HepG2 (cell line): ENCODE measurements around the gene TUT1. TPM values are rescaled to one million over a fixed set of nuclear protein-coding genes. Genes with fewer than 3 reads are reported as not detected.

Source experiments
- CHCHD3 ChIP-seq: sonication (generic); formaldehyde crosslinking; IDR thresholded peaks from 2 replicates; pipeline ENCODE4 v1.8.0; 2022; ENCODE audit warnings: mild to moderate bottlenecking, missing genetic modification reagents, moderate library complexity
- IRF2 ChIP-seq: IDR thresholded peaks from 2 replicates; pipeline ENCODE4 v1.6.1; 2018; ENCODE audit warnings: missing genetic modification reagents, missing compliant biosample characterization
- MXD4 ChIP-seq: IDR thresholded peaks from 2 replicates; pipeline ENCODE4 v1.6.1; 2016; ENCODE audit warnings: mild to moderate bottlenecking, missing biosample characterization, missing genetic modification reagents
- PPARG ChIP-seq: conservative IDR thresholded peaks from 2 replicates; pipeline ENCODE4 v1.6.1; 2016; ENCODE audit warnings: missing biosample characterization, missing genetic modification reagents
- RBM39 ChIP-seq: fragments of 200-400 bp; formaldehyde crosslinking; IDR thresholded peaks from one replicate; pipeline ENCODE4 v1.6.1; 2018; ENCODE audit warnings: antibody characterized with exemption, mild to moderate bottlenecking, low read depth, low read length; ENCODE audit not compliant: poor library complexity, severe bottlenecking
- YEATS2 ChIP-seq: sonication (generic); formaldehyde crosslinking; IDR thresholded peaks from 2 replicates; pipeline ENCODE4 v1.4.0; 2020; ENCODE audit warnings: missing genetic modification reagents, borderline replicate concordance
- ZEB1 ChIP-seq: IDR thresholded peaks from 2 replicates; pipeline ENCODE4 v1.6.1; 2012; ENCODE audit warnings: mild to moderate bottlenecking, low read depth, inconsistent platforms; ENCODE audit not compliant: insufficient replicate concordance
- ZFY ChIP-seq: sonication (generic); formaldehyde crosslinking; IDR thresholded peaks from 2 replicates; pipeline ENCODE4 v1.4.0; 2020; ENCODE audit warnings: missing genetic modification reagents
- ZNF225 ChIP-seq: sonication (generic); formaldehyde crosslinking; IDR thresholded peaks from 2 replicates; pipeline ENCODE4 v1.4.0; 2020; ENCODE audit warnings: mild to moderate bottlenecking, missing genetic modification reagents
- ZNF274 ChIP-seq: sonication (generic); formaldehyde crosslinking; IDR thresholded peaks from 2 replicates; pipeline ENCODE4 v1.5.1; 2020; ENCODE audit warnings: mild to moderate bottlenecking, missing genetic modification reagents
- ZNF552 ChIP-seq: sonication (generic); formaldehyde crosslinking; IDR thresholded peaks from 2 replicates; pipeline ENCODE4 v1.9.0; 2022; ENCODE audit warnings: missing genetic modification reagents, mild to moderate bottlenecking, borderline replicate concordance
- ZNF577 ChIP-seq: sonication (generic); formaldehyde crosslinking; IDR thresholded peaks from 2 replicates; pipeline ENCODE4 v1.4.0; 2020; ENCODE audit warnings: mild to moderate bottlenecking, low read depth, missing genetic modification reagents, borderline replicate concordance
- ZNF713 ChIP-seq: sonication (generic); formaldehyde crosslinking; IDR thresholded peaks from 2 replicates; pipeline ENCODE4 v1.4.0; 2020; ENCODE audit warnings: mild to moderate bottlenecking, missing genetic modification reagents
- ZNF749 ChIP-seq: sonication (generic); formaldehyde crosslinking; IDR thresholded peaks from 2 replicates; pipeline ENCODE4 v1.8.0; 2022; ENCODE audit warnings: mild to moderate bottlenecking, missing genetic modification reagents, moderate library complexity, borderline replicate concordance
- polyA plus RNA-seq, 8 experiments: library from polyadenylated mRNA; depleted of rRNA in 3 of 8; stranded (reverse) in 7 of 8; unstranded in 1 of 8; fragments of >200 nt; fragmentation: Illumina TruSeq in 4 of 8; extraction: Trizol in 4 of 8; gene quantifications; 2 replicates each; pipeline versions ENCODE4 v1.2.1 to v1.2.3, GENCODE V29; 2011 to 2016; ENCODE audit warnings: low read depth in 4 of 8, missing spikeins in 1 of 8, mixed read lengths in 1 of 8; ENCODE audit not compliant: insufficient read depth in 1 of 8
- total RNA-seq, 5 experiments: library from RNA; depleted of rRNA; stranded (reverse); fragments of >200 nt; fragmentation: Illumina TruSeq; extraction: Trizol; gene quantifications; 2 replicates each; pipeline ENCODE4 v1.2.3, GENCODE V29; 2016; ENCODE audit warnings: low read depth in 1 of 5
- TF ChIP-seq, protein P1 (sequence below): sonication (generic); formaldehyde crosslinking; IDR thresholded peaks from 2 replicates; pipeline ENCODE4 v1.8.1; 2022; ENCODE audit warnings: low read depth, mild to moderate bottlenecking, missing genetic modification reagents
- TF ChIP-seq, protein P2 (sequence below): sonication (generic); formaldehyde crosslinking; IDR thresholded peaks from 2 replicates; pipeline ENCODE4 v1.5.0; 2020; ENCODE audit warnings: mild to moderate bottlenecking, missing genetic modification reagents, borderline replicate concordance
- TF ChIP-seq, protein P3 (sequence below): sonication (generic); formaldehyde crosslinking; IDR thresholded peaks from 2 replicates; pipeline ENCODE4 v1.4.0; 2020; ENCODE audit warnings: missing genetic modification reagents, mild to moderate bottlenecking, borderline replicate concordance

TUT1 gene
- total and polyA plus RNA-seq, 2 of the 13 experiments (the other 11 are each of a cell fraction or from before 2014, with no cell fraction given) = 9.7 to 14.3 TPM

DNA sequence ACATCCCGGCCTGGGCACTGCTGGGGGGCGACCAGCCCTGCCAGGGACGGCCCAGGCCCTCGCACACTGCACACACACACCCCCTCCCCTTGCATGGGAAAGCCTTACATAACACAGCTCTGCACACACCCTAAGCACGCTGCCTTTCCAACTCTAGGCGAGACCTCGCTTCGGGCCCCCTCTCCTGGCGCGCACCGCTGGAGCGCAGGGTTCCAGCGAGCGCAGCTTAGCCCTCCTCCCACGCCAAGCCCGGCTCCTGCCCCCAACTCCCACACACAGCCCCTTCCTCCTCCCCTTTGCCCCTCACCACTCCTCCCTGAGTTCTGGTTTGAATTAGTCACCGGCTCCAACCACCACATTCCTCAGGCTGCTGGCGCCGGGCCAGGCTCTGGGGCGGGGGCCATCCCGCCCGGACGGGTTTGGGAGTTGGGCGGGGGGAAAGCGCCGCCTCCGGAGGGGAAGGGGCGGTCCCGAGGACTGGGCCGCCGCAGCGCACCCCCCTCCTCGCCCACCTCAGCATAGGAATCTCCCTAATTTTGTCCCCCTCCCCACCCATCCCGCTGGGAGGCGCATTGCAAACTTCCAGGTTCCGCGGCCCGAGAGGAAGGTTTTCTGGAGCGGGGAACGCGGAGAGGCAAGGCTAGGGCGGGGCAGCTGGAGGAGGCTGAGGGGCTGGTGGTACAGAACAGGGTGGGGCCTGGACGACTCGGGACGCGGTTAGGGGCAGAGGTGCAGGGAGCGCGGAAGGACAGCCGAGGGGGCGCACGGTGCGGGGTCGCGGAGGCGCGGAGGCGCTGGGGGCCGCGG, 45.7 kb downstream of the TUT1 start (continued):
- TF ChIP-seq RBM39 (peak; percentile 62), ZNF713 (CRISPR knock-in tag) (0 out of 2 replicates have a peak, but pooled peaks have one; percentile 48), ZNF577 (CRISPR knock-in tag) (no peak), ZNF225 (no peak), ZEB1 (peak; percentile 51), YEATS2 (CRISPR knock-in tag) (no peak), ZFY (CRISPR knock-in tag) (0 out of 2 replicates have a peak, but pooled peaks have one; percentile 47), IRF2 (CRISPR knock-in tag) (no peak), ZNF274 (CRISPR knock-in tag) (peak; percentile 62; the same call in 1 of the 2 replicates), ZNF749 (CRISPR knock-in tag) (0 out of 2 replicates have a peak, but pooled peaks have one; percentile 24), PPARG (CRISPR knock-in tag) (peak; percentile 34; the same call in 1 of the 2 replicates), ZNF552 (no peak), MXD4 (CRISPR knock-in tag) (peak; percentile 54; the same call in 1 of the 2 replicates), CHCHD3 (CRISPR knock-in tag) (0 out of 2 replicates have a peak, but pooled peaks have one; percentile 87)
- TF ChIP-seq, protein P1, sequence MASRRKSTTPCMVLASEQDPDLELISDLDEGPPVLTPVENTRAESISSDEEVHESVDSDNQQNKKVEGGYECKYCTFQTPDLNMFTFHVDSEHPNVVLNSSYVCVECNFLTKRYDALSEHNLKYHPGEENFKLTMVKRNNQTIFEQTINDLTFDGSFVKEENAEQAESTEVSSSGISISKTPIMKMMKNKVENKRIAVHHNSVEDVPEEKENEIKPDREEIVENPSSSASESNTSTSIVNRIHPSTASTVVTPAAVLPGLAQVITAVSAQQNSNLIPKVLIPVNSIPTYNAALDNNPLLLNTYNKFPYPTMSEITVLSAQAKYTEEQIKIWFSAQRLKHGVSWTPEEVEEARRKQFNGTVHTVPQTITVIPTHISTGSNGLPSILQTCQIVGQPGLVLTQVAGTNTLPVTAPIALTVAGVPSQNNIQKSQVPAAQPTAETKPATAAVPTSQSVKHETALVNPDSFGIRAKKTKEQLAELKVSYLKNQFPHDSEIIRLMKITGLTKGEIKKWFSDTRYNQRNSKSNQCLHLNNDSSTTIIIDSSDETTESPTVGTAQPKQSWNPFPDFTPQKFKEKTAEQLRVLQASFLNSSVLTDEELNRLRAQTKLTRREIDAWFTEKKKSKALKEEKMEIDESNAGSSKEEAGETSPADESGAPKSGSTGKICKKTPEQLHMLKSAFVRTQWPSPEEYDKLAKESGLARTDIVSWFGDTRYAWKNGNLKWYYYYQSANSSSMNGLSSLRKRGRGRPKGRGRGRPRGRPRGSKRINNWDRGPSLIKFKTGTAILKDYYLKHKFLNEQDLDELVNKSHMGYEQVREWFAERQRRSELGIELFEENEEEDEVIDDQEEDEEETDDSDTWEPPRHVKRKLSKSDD (CRISPR knock-in tag) = 0 out of 2 replicates have a peak, but pooled peaks have one; percentile 17
- TF ChIP-seq, protein P2, sequence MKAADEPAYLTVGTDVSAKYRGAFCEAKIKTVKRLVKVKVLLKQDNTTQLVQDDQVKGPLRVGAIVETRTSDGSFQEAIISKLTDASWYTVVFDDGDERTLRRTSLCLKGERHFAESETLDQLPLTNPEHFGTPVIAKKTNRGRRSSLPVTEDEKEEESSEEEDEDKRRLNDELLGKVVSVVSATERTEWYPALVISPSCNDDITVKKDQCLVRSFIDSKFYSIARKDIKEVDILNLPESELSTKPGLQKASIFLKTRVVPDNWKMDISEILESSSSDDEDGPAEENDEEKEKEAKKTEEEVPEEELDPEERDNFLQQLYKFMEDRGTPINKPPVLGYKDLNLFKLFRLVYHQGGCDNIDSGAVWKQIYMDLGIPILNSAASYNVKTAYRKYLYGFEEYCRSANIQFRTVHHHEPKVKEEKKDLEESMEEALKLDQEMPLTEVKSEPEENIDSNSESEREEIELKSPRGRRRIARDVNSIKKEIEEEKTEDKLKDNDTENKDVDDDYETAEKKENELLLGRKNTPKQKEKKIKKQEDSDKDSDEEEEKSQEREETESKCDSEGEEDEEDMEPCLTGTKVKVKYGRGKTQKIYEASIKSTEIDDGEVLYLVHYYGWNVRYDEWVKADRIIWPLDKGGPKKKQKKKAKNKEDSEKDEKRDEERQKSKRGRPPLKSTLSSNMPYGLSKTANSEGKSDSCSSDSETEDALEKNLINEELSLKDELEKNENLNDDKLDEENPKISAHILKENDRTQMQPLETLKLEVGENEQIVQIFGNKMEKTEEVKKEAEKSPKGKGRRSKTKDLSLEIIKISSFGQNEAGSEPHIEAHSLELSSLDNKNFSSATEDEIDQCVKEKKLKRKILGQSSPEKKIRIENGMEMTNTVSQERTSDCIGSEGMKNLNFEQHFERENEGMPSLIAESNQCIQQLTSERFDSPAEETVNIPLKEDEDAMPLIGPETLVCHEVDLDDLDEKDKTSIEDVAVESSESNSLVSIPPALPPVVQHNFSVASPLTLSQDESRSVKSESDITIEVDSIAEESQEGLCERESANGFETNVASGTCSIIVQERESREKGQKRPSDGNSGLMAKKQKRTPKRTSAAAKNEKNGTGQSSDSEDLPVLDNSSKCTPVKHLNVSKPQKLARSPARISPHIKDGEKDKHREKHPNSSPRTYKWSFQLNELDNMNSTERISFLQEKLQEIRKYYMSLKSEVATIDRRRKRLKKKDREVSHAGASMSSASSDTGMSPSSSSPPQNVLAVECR = peak; percentile 80
- TF ChIP-seq, protein P3, sequence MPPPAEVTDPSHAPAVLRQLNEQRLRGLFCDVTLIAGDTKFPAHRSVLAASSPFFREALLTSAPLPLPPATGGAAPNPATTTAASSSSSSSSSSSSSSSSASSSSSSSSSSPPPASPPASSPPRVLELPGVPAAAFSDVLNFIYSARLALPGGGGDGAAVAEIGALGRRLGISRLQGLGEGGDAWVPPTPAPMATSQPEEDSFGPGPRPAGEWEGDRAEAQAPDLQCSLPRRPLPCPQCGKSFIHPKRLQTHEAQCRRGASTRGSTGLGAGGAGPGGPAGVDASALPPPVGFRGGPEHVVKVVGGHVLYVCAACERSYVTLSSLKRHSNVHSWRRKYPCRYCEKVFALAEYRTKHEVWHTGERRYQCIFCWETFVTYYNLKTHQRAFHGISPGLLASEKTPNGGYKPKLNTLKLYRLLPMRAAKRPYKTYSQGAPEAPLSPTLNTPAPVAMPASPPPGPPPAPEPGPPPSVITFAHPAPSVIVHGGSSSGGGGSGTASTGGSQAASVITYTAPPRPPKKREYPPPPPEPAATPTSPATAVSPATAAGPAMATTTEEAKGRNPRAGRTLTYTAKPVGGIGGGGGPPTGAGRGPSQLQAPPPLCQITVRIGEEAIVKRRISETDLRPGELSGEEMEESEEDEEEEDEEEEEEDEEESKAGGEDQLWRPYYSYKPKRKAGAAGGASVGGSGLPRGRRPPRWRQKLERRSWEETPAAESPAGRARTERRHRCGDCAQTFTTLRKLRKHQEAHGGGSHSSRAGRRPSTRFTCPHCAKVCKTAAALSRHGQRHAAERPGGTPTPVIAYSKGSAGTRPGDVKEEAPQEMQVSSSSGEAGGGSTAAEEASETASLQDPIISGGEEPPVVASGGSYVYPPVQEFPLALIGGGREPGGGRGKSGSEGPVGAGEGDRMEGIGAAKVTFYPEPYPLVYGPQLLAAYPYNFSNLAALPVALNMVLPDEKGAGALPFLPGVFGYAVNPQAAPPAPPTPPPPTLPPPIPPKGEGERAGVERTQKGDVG (CRISPR knock-in tag) = peak; percentile 74
